NCI-H1930 (cell line): Measurements from ENCODE around the gene CETN3.
A peak's percentile ranks its signal among the peaks of the same experiment; 100 is the strongest.

ENCODE experiments used
- DNase-seq, 2 experiments: peaks; one replicate each; lab custom pipeline; 2025; lab: John Stamatoyannopoulos, UW

CETN3 gene

DNA sequence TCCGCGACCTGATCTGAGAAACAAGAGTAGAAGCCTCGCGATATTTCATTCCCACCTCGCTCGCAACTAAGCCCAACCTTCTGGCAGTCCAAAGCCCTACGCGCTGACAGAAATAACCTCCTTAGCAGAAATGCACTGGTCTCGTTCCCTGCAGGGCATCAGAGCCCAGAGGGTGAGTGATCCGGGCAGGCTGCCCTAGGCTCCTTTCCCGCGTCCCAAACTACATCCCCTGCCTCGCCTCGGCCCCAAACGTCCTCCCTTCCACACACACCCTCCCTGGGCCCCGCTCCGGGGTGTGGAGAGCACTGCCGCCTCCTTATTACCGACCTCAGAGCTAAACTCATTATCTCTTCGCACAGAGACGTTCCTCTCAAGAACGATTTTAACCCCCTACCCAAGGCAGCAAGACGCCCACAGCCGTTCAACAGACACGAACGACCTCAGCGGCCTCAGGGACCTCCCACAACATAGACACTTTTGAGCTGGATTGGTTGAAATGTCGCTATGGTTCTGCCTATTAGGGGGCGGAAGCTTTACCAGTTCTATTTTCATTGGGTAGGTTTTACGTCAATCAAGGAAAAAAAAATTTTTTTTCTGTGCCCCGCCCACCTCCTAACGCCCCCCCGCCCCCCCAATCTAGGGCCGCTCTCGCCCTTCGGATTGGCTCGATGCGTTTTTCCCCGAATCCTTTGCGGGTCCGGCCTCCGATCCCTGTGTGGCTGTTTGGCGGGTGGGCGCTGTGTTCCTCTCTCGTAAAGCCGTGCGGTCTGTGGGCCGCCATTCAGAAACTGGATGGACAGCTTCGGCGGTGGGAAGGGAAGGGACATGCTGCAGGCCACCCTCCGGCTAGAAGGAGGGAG lies at the start of gene CETN3:
Gene CETN3, minus strand, starts transcription at position 439 of the 860 bp plus-strand sequence. Its CDS starts 95 bp downstream, at position 344.
- peak; percentile 78 to 90 for DNase-seq

DNA sequence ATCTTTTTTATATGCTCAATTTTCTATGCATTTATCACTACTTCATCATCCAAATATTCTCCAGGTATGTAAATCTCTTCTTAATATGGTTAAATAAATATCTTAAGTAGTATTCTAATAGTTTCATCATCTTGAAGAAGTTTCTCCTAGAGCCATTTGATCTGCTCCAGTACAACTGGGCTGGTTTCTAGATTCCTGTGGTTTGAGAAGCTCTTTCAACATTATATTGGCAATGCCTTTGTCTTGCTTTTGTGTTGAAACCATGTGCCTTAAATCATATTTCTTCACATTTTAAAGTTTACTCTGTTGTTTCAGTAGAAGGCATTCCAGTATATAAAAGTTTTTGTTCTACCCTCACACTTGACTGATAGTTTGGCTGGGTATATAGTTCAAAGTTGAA lies 37.4 kb upstream of the CETN3 start:
- no peak for DNase-seq

DNA sequence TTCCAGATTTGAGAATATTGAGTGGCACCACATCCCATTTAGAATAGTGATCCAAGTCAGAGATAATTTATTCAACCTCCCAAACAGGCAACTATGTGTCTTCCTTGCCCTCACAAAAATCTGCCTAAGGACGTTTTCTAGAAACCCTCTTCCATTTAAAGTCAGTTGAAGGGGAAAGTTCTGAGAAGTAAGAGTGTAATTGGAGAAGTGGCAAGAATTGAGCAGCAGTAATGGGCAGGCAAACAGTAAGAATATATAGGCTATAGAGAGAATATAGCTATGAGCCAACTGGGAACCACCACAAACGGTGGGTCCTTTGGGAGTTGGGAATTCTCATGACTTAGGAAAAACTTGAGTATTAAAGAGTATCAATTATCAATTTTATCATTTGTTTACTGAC lies 31.1 kb upstream of the CETN3 start:
- no peak for DNase-seq

- DNase-seq: no peak
These were observed 28.5 kb upstream of the CETN3 start for GRCh38 chr5:90438100-90438499.

DNA sequence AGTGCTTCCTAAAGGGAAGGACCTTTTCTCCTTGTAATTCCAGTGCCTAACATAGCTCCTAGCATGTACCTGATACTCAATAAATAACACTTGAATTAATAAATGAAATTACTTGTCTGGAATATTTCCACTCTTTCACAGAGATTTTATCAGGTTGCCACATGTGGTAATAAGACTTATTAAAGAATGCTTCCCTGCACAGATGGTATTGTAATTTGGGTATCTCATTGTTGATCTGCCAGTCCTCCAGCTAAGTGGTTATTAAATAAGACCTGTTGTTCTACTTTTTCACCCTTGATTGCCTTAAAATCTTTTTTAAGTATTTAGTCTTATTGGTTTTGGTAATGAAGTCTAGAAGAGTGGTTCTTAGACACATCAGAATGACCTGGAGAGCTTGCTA lies 28.1 kb upstream of the CETN3 start:
- DNase-seq: no peak

- no peak for DNase-seq
These were observed 24.7 kb upstream of the CETN3 start for GRCh38 chr5:90434116-90434714.

- no peak for DNase-seq
These were observed 14.7 kb upstream of the CETN3 start for GRCh38 chr5:90424245-90424644.

GRCh38 chr5:90421136-90421535 lies 11.6 kb upstream of the CETN3 start:
- no peak for DNase-seq

GRCh38 chr5:90418214-90418613 lies 8.7 kb upstream of the CETN3 start:
- DNase-seq: no peak

DNA sequence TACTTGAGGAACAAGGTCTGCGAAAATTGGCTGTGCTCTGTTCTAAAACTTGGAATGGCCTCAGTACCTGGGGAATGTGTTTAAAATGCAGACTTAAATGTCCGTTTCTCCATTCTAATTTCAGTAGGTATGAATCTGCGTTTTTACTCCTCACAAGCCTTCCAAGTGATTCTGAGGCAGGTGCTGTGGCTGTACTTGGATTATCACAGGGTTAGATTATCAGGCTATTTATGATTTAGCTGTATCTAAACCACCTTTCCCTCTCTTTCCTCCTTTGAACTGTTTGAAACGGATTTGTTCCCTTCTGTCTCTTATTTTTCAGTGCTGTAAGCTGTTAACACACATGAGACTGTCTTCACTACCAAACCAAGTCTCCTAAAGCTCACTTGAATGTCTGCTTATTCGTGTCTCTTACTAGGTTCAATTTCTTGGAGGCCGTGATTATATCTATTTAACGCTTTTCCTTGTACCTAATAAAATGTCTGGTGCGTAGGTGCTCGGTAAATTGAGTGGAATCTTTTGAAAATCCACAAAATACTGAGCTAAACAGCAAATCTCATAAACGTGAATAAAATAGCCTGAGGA lies 714 bp upstream of the CETN3 start:
- DNase-seq: no peak

GRCh38 chr5:90408571-90409317 lies 812 bp downstream of the CETN3 start:
- no peak for DNase-seq

DNA sequence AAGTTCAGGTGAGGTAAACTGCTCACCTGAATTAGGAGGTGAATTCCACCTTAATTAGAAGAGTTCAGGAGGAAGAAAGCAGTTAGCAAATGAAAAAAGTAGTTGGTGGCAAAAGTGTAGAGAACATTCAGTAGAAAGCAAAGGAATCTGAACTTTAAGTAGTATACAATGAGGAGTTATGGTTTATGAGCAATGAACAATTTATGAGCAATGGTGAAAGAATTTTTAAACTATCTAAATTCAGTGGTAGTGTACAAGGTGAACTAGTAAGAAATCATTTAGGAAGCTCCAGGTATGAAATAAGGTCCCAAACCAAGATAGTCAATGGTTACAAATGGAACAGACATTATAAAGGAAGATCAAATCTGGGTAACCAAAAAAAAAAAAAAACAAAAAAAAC lies 3.1 kb downstream of the CETN3 start:
- DNase-seq: no peak

DNA sequence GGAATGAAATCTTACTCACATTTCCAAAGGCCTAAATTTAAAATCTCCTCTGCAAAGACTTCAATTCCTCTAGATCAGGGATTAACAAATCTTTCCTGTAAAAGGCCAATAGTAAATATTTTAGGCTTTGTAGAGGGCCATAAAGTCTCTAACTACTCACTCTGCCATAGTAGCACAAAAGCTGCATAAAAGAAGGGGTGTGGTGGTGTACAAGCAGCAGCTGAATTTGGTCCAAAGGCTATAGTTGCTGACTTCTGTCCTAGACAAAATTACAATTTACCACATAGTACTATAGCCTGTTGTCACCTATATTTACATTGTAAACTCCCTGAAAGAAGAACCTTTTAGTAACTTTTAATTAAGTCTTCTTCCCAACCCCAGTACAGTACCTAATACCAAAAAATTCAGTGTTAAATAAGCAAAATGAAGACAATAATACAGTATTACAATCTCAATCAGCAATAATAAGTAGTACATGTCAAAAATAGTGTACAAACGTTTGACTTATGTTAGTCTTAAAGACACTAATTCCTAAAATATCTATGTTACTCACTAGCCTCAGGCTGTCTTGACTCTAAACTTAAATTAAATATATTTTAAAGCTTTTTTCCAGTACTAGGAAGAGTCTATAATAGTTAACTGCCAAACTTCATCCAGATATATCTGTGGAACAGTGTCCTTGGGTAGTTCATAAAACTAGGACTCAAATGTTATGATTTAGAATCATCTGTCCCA lies 6.9 kb downstream of the CETN3 start:
- no peak for DNase-seq

GRCh38 chr5:90399251-90399650 lies 10.3 kb downstream of the CETN3 start:
- no peak for DNase-seq

GRCh38 chr5:90398726-90399125 lies 10.8 kb downstream of the CETN3 start:
- no peak for DNase-seq

GRCh38 chr5:90395005-90395404 lies 14.6 kb downstream of the CETN3 start:
- DNase-seq: no peak

DNA sequence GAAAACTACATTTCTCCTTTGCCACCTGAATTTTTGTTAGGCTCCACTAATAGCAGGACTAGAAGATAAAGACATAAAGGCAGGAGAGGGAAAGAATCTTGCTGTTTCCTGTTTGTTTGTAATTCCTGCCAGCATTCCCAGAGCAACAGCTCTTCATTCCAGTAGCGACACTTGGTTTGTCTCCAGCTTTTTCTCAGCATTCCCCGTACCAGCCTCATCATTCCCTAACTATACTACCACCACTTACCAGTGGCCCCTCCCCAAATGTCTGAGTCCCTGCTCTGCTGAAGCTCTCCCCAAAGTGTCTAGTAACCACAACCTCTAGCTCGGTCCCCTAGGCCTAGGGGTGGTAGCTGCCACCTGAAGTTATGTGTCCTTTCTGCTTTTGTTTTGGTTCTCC lies 18.6 kb downstream of the CETN3 start:
- no peak for DNase-seq

- DNase-seq: no peak
These were observed 19.2 kb downstream of the CETN3 start for GRCh38 chr5:90390326-90390725.

DNA sequence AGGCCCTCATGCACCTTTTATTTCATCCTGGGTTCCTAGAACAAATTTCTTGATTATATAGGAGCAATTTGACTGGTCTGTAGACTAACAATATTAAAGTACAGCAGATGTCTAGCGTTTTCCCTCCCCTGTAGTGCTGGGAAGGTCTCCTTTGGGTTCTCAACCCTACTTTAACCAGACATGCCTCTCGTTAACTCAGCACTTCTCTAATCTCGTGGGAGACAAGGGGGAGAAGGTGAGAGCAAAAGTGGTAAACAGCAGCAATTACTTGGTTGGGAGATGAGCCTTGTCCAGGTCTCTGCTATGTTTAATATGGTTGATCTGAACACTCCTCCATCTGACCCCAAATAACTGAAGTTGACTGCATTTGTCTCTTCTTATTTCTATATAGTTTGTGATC lies 22.0 kb downstream of the CETN3 start:
- no peak for DNase-seq

DNA sequence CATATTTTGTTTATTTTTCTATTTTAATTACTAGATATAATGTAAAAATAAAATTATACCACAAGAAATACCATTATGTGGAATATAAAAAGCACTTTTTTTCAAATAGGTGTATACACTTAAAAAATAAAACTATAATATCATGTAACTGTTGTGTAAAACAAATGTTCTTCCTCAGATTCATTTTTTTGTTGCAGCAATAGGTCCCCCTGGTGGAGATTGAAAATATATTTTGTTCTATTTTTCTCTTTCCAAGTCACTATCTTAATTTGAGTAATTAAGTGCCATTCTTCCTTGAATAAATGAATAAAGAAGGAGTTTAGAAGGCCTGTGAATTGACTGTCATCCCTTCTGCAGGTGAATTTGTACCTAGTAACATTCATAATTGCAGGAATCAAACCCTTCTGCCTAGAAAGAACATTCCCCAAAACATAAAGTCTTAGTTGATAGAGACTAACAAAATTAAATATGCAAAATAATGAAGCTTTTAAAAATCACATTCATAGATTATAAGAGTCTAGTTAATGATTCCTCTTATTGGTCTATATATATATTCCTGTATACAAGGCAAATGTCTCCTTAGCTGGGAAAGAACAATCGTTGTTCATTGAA lies 23.4 kb downstream of the CETN3 start:
- peak in 1 of 2 experiments; percentile 39 for DNase-seq

GRCh38 chr5:90384389-90384788 lies 25.2 kb downstream of the CETN3 start:
- no peak for DNase-seq
